HEK293T (cell line): ENCODE results near the gene CIC.

Experiments
- BHLHE40 ChIP-seq: fragments of 450-650 bp; IDR thresholded peaks from 2 replicates; pipeline ENCODE4 v1.6.1; 2016; ENCODE audit warnings: mild to moderate bottlenecking, moderate library complexity, borderline replicate concordance
- CTBP1 ChIP-seq: fragments of 450-650 bp; IDR thresholded peaks from 2 replicates; pipeline ENCODE4 v1.6.1; 2016; ENCODE audit warnings: borderline replicate concordance
- FOXA1 ChIP-seq: fragments of 450-650 bp; IDR thresholded peaks from 2 replicates; pipeline ENCODE4 v1.6.1; 2016; ENCODE audit warnings: mild to moderate bottlenecking
- FOXK2 ChIP-seq: fragments of 450-650 bp; IDR thresholded peaks from 2 replicates; pipeline ENCODE4 v1.6.1; 2016; ENCODE audit warnings: mild to moderate bottlenecking
- FOXM1 ChIP-seq: fragments of 450-650 bp; IDR thresholded peaks from 2 replicates; pipeline ENCODE4 v1.6.1; 2017; ENCODE audit warnings: mild to moderate bottlenecking, borderline replicate concordance
- L3MBTL2 ChIP-seq: fragments of 450-650 bp; conservative IDR thresholded peaks from 2 replicates; pipeline ENCODE4 v1.6.1; 2016; ENCODE audit warnings: mild to moderate bottlenecking
- LEF1 ChIP-seq: fragments of 450-650 bp; IDR thresholded peaks from 2 replicates; pipeline ENCODE4 v1.6.1; 2017; ENCODE audit warnings: mild to moderate bottlenecking, borderline replicate concordance
- NFRKB ChIP-seq: fragments of 450-650 bp; IDR thresholded peaks from 2 replicates; pipeline ENCODE4 v1.6.1; 2016; ENCODE audit warnings: mild to moderate bottlenecking, moderate library complexity
- SP1 ChIP-seq: fragments of 450-650 bp; IDR thresholded peaks from 2 replicates; pipeline ENCODE4 v1.6.1; 2017
- SUZ12 ChIP-seq: fragments of 450-650 bp; IDR thresholded peaks from 2 replicates; pipeline ENCODE4 v1.6.1; 2016; ENCODE audit warnings: mild to moderate bottlenecking
- TARDBP ChIP-seq: fragments of 450-650 bp; IDR thresholded peaks from 2 replicates; pipeline ENCODE4 v1.6.1; 2016
- ZNF384 ChIP-seq: fragments of 450-650 bp; IDR thresholded peaks from 2 replicates; pipeline ENCODE4 v1.6.1; 2016
- TF ChIP-seq, protein P1 (sequence below): fragments of 450-650 bp; IDR thresholded peaks from 2 replicates; pipeline ENCODE4 v1.6.1; 2016

DNA sequence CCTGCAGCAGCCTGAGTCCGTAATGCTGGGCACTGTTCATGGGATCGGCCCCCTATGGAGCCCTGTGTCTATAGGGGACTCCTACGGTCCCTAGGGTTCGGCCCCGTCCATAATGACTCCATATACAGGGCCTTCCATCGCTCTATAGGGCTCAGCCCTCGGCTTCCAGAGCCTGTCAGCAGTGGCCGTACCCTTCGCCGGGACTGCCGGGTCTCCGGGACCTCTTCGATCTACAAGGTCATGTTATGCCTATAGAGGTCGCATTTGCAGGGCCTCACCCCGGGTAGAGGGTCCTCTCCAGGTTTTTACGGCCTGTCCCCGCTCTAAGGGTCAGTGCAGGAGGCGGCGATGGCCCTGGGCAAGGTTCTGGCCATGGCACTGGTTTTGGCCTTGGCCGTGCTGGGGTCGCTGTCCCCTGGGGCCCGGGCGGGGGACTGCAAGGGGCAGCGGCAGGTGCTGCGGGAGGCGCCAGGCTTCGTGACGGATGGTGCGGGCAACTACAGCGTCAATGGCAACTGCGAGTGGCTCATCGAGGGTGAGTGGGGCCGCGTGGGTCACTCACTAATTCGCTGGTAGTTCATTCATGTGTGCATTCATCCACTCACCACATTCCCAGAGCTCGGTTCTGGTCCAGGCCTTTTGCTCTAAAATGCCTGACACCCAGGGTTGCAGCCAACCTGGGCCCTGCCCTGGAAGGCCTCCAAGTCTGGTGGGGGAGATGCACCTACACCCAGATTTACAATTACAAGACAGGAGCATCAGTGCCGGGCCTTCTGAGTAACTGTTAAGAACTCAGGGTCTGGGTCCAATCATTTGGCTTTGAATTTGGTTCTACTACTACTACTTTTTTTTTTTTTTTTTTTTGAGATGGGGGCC lies 57.1 kb downstream of the CIC start:
- no peak for TF ChIP-seq SUZ12
- no peak for TF ChIP-seq FOXA1
- TF ChIP-seq, protein P1, sequence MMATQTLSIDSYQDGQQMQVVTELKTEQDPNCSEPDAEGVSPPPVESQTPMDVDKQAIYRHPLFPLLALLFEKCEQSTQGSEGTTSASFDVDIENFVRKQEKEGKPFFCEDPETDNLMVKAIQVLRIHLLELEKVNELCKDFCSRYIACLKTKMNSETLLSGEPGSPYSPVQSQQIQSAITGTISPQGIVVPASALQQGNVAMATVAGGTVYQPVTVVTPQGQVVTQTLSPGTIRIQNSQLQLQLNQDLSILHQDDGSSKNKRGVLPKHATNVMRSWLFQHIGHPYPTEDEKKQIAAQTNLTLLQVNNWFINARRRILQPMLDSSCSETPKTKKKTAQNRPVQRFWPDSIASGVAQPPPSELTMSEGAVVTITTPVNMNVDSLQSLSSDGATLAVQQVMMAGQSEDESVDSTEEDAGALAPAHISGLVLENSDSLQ: no peak
- TF ChIP-seq ZNF384: no peak
- TF ChIP-seq FOXM1: no peak
- TF ChIP-seq LEF1: no peak
- no peak for TF ChIP-seq NFRKB
- TF ChIP-seq BHLHE40: no peak
- TF ChIP-seq FOXK2: no peak
- TF ChIP-seq SP1: no peak
- no peak for TF ChIP-seq TARDBP
- TF ChIP-seq CTBP1: no peak
- no peak for TF ChIP-seq L3MBTL2
